Measurements from ENCODE around the gene NUTM2A.
"Not testable (repeated sequence)": the region's sequence is repeated elsewhere in the genome, so short reads cannot be mapped to it uniquely, and the experiment has no call there.

NUTM2A gene

DNA sequence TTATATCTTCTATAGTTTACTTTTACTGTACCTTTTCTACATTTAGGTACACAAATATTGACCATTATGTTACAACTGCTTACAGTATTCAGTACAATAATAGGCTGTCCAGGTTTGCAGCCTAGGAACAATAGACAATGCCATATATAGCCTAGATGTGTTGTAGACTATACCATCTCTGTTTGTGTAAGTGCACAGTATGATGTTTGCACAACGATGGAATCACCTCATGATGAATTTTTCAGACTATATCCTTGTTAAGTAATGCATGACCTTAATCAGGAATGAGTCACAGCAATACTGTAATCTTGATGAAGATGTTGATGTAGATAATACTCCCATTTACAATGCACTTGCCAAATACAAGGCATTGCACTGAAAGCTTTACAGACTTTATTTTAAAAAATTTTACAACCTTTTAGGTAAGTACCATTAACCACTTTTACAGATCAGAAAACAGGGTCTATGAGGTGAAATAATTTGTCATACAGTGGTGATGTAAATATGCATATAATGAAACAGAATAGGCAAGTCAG is 23.6 kb downstream of the NUTM2A start:
- DNase-seq = peak; percentile 12

DNA sequence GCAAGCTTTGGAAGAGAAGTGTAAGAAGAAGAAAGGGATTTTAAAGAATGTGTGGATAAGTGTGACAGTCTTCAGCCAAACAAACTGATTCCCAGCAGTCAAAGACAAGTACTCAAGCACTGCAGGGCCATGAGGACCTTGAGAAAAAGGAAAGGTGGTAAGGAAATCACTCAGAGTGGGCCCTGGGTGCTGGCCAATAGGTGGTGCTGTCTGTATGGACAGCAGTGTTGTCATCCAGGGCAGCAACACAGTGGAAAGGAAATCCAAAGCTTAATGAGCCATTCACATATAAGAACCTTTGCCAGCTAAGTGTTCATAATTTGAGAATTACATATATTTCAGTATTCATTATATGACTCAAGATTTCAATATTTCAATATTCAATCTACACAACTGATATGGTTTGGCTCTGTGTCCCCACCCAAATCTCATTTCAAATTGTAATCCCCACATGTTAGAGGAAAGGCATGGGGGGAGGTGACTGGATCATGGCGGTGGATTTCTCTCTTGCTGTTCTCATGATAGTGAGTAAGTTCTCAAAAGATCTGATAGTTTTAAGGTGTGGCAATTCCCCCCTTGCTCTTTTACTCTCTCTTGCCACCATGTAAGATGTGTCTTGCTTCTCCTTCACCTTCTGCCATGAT is 55.6 kb downstream of the NUTM2A start:
- not testable (repeated sequence) for DNase-seq
